ENCODE data around the gene SFXN1.
A peak's percentile ranks its signal among the peaks of the same experiment; 100 is the strongest.
"Not testable (repeated sequence)": the region's sequence is repeated elsewhere in the genome, so short reads cannot be mapped to it uniquely, and the experiment has no call there.

SFXN1 gene

DNA sequence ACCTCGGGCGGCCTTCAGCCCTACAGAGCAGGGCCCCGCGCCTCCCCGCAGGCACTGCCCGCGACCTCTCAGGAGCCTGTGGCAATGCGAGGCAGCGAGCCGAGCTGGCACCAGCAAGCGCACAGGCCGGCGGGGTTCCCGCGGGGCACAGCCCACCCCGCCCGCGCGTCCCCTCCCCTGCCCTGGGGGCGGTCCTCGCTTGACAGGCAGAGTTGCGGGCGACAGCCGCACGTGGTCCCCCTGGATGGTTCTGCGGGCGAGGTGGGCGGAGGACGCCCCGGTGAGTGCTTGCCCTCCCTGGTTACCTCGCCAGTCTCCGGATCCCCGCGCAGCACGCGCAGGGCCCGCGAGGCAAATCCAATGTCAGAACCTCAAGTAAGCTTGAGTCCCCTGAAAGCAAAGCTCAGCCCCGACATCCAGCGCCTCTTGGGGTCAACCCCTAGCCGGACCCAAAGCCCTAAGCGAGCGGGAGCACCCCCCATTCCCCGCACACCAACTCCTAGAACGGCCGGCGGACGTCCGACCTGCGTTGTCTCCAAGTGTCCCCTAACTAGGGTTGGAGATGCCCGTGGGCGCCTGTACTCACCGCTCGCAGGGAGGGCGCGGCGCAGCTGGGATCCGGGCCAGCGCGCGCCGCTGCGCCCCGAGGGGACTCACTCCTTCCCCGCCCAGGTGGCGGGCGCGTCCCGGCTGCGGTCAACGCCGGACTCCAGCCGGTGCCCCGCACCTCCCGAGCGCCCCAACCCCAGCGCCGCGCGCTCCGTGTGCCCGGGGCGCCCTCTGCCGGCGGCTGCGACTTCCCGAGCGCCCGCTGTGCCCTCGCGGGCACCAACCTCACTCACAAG is 34.1 kb upstream of the SFXN1 start, which contains the start of gene DRD1:
Gene DRD1 (minus strand): TSS at position 123 of the 845 bp plus-strand sequence. CDS start 1,083 bp downstream, outside the sequence.
- no peak within 1 kb of the TSS for H3K4me3 ChIP-seq (ENCODE audit: low read depth, low read length)
- DNase-seq (ENCODE audit: low read depth), result no peak
- TF ChIP-seq, protein P1, sequence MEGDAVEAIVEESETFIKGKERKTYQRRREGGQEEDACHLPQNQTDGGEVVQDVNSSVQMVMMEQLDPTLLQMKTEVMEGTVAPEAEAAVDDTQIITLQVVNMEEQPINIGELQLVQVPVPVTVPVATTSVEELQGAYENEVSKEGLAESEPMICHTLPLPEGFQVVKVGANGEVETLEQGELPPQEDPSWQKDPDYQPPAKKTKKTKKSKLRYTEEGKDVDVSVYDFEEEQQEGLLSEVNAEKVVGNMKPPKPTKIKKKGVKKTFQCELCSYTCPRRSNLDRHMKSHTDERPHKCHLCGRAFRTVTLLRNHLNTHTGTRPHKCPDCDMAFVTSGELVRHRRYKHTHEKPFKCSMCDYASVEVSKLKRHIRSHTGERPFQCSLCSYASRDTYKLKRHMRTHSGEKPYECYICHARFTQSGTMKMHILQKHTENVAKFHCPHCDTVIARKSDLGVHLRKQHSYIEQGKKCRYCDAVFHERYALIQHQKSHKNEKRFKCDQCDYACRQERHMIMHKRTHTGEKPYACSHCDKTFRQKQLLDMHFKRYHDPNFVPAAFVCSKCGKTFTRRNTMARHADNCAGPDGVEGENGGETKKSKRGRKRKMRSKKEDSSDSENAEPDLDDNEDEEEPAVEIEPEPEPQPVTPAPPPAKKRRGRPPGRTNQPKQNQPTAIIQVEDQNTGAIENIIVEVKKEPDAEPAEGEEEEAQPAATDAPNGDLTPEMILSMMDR (IDR thresholded peaks at IDR 0.05; ENCODE audit: low read depth, low read length, missing control alignments), result peak; percentile 67

DNA sequence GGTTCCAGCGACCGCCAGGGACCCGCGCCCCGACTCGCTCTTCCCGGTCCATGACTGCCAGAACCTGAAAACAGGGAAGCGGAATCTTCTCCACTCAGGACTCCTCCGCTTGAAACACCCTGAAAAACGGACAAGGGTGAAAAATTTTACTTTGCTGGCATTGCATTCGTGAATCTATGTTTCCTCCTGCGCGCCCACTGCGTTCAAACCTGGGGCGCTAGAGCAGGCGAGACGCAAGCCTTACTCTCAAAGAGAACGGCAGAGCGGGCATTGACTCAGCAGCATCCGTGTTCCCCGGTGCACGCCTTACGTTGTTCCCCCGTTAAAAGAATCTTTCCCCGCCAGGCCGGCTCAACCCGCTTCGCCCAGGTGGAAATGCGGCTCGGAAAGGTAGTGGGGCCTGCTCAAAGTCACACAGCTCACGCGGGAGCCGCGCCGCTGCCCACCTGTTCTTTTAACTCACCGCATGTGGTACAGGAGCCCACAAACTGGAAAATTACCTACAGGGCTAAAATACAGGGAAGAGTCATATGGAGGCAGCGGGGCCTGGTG is 33.4 kb upstream of the SFXN1 start:
- TF ChIP-seq, protein P1 (IDR thresholded peaks at IDR 0.05; ENCODE audit: low read depth, low read length, missing control alignments), result no peak
- no peak for DNase-seq (ENCODE audit: low read depth)
- no peak overlapping the region for H3K4me3 ChIP-seq (ENCODE audit: low read depth, low read length)

DNA sequence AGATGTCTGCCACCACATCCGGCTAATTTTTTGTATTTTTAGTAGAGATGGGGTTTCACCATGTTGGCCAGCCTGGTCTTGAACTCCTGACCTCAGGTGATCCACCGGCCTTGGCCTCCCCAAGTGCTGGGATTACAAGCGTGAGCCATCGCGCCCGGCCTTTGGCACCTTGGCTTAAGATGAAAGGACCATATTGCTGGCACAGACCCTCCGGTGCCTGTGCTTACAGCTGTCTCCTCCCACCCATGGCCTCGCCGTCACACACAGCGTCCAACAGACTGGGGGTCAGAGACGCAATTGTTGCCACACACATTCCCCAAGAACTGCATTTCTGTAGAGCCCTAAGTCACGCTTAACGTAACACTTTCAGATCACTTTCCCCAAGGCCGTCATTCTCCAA is 32.0 kb upstream of the SFXN1 start:
- not testable (repeated sequence) for DNase-seq (ENCODE audit: low read depth); H3K4me3 ChIP-seq (ENCODE audit: low read depth, low read length)

DNA sequence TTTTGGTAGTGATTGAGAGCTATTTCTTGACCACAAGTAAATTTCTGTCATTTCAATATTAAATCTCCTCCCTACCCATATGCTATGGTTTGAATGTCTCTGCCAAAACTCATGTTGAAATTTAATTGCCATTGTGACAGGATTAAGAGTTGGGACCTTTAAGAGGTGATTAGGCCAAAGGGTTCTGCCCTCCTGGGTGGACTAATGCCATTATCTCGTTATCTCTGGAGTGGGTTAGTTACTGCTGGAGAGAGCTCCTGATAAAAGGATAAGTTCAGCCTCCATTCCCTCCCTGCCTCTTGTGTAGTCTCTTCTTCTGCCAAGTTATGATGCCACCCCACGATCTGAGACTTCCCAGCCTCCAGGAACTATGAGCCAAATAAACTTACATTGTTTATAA is 30.8 kb upstream of the SFXN1 start:
- no peak overlapping the region for H3K4me3 ChIP-seq (ENCODE audit: low read depth, low read length)
- TF ChIP-seq, protein P1 (IDR thresholded peaks at IDR 0.05; ENCODE audit: low read depth, low read length, missing control alignments), result no peak
- DNase-seq (ENCODE audit: low read depth), result no peak

DNA sequence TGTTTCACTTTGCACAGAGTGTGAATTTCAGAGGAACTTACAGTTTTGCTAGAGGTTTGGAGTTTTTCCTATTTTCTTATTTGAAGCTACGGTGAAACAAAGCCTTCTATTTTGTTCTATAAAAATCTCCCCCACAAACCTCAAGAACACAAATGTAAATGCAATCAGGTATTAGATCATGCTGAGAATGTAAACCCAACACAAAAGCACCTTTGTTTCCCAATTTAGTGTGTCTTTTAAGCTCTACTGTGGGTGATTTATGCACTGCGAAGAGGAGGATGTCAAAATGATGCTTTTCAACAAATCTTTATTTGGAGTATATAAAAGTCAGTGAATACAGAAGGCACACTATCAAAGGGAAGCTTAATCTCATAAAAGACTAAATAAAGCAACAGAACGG is 30.1 kb upstream of the SFXN1 start:
- TF ChIP-seq, protein P1 (IDR thresholded peaks at IDR 0.05; ENCODE audit: low read depth, low read length, missing control alignments), result no peak
- H3K4me3 ChIP-seq (ENCODE audit: low read depth, low read length), result no peak overlapping the region
- no peak for DNase-seq (ENCODE audit: low read depth)

DNA sequence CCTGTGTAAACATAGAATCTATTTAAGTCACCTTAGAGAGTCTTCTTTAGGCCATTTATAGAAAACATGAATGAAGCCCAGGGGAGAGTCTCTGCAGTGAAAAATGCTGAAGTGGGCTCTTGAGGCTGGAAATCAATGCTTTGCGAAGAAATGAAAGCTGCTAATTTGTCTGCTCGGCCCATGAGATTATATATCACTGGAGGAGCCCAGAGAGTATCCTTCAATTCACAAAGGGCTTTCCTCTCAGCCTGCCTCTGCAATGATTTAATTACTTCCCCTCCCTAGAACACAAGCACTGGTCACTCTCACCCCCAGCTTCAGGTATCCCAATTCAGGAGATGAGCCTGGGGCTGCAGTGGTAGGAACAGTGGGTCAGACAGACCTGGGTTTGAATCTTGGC is 26.2 kb upstream of the SFXN1 start:
- no peak for DNase-seq (ENCODE audit: low read depth)
- TF ChIP-seq, protein P1 (IDR thresholded peaks at IDR 0.05; ENCODE audit: low read depth, low read length, missing control alignments), result no peak
- H3K4me3 ChIP-seq (ENCODE audit: low read depth, low read length), result no peak overlapping the region

DNA sequence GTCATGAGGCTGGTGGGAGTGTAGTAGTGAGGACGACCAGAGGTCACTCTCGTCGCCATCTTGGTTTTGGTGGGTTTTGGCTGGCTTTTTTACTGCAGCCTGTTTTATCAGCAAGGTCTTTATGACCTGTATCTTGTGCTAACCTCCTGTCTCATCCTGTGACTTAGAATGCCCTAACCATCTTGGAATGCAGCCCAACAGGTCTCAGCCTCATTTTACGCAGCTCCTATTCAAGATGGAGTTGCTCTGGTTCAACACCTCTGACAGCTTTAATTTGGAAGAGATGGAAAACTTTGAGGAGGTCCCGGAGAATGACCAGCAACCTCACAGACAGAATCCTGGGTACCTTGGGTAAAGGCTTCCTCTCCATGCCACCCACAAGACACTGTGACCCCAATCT is 24.0 kb upstream of the SFXN1 start:
- not testable (repeated sequence) for H3K4me3 ChIP-seq (ENCODE audit: low read depth, low read length); DNase-seq (ENCODE audit: low read depth)

Data from GM12864 (cell line).